Gastrocnemius medialis (tissue), 4 donors: Measurements from ENCODE around the gene GPM6B.
"Not testable (repeated sequence)": the region's sequence is repeated elsewhere in the genome, so short reads cannot be mapped to it uniquely, and the experiment has no call there.

Experiments
- CTCF ChIP-seq, 5 experiments: fragments of 450-650 bp in 3 of 5; fragments of 200-600 bp in 2 of 5; sonication (generic) in 2 of 5; IDR thresholded peaks in 4 of 5; conservative IDR thresholded peaks in 1 of 5; 1 replicate in 4 of 5; 2 replicates in 1 of 5; pipeline ENCODE4 v1.5.1; 2016 to 2019; ENCODE audit warnings: antibody characterized with exemption in 5 of 5, mild to moderate bottlenecking in 3 of 5, moderate library complexity in 3 of 5
- POLR2A ChIP-seq, 2 donors: fragments of 450-650 bp; IDR thresholded peaks; one replicate each; pipeline ENCODE4 v1.6.1; 2017; ENCODE audit warnings: antibody characterized with exemption in 2 of 2, mild to moderate bottlenecking in 2 of 2, moderate library complexity in 2 of 2

GRCh38 chrX:13726583-13726982 is 90.3 kb downstream of the GPM6B start:
- not testable (repeated sequence) for TF ChIP-seq CTCF (IDR thresholded peaks at IDR 0.05 in 4 of 5, conservative IDR thresholded peaks at IDR 0.05 in 1 of 5); POLR2A (IDR thresholded peaks at IDR 0.05)
